ENCODE measurements around the gene NEDD8.
"Not testable (repeated sequence)": the region's sequence is repeated elsewhere in the genome, so short reads cannot be mapped to it uniquely, and the experiment has no call there.

Gene NEDD8

DNA sequence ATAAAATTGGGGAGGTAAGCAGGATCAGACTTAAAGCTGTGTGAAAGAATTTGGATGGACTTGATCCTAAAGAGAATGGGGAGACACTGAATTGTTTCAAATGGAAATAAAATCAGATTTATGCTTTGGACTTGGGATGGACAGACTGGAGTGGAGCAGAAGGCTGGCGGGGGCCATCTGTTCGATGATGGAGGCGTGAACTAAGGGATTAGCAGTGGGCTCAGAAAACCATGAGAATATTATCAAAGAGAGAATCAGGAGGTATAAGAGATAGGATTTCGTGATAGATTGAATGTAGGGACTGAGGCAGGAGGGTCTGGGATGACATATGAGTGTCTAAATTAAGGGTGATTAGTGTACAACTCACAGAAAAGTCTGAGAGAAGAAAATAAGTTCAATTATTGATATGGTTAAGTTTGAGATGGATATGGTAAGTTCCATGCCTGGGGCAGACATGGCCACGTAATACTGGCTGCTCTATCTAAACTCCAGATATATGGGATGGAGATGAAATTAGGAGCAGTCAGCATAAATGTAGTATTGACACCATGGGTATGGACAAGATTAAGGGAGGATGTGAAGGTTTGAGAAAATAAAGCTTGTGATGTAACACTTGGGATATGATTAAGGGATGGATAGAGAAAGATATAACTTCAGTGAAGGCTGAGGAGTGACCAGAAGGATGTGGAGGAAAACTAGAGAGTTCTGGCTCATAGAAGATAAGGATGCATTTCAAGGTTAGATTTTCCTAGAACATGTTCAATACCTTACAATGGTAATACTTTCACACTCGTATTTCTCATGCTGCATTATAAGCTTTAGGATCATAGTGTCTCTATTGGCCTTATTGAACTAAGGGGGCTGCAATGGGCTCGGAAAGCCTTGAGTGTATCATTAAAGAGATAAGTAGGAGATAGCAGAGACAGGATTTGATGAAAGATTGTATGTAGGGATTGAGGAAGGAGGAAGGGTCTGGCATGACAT lies 27.7 kb downstream of the NEDD8 start:
- ChIA-PET CTCF (no interaction called here), POLR2A (interaction anchor here (1.4 to 2.1 kb wide), 2 partner anchors 9 kb away, joined by 3 to 11 read pairs; partner anchors contain the start of genes CHMP4A and TM9SF1)
- TF ChIP-seq LEF1 (IDR thresholded peaks at IDR 0.05; ENCODE audit: borderline replicate concordance) (no peak), TARDBP (IDR thresholded peaks at IDR 0.05) (no peak), ELF4 (IDR thresholded peaks at IDR 0.05) (no peak)
- no peak for DNase-seq (ENCODE audit: extremely low spot score)

DNA sequence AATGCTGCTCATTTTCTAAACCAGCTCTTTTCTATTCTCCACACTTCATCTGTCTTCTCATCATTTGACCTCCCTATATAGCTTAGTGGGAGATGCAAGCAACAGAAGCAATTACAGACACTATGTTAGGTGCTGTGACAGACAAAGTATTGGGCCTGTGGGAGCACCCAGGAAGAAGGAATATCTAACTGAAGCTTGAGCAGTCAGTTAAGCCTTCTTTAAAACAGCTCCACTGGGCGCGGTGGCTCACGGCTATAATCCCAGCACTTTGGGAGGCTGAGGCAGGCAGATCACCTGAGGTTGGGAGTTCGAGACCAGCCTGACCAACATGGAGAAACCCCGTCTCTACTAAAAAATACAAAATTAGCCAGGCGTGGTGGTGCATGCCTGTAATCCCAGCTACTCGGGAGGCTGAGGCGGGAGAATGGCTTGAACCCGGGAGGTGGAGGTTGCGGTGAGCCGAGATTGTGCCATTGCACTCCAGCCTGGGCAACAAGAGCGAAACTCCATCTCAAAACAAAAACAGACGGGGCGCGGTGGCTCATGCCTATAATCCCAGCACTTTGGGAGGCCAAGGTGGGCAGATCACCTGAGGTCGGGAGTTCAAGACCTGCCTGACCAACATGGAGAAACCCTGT lies 28.8 kb downstream of the NEDD8 start:
- POLR2A ChIA-PET: interaction anchor here (1.4 to 2.1 kb wide), 2 partner anchors 8 to 10 kb away, joined by 3 to 11 read pairs; partner anchors contain the start of genes CHMP4A and TM9SF1
- CTCF ChIA-PET; DNase-seq (ENCODE audit: extremely low spot score): not testable (repeated sequence)

DNA sequence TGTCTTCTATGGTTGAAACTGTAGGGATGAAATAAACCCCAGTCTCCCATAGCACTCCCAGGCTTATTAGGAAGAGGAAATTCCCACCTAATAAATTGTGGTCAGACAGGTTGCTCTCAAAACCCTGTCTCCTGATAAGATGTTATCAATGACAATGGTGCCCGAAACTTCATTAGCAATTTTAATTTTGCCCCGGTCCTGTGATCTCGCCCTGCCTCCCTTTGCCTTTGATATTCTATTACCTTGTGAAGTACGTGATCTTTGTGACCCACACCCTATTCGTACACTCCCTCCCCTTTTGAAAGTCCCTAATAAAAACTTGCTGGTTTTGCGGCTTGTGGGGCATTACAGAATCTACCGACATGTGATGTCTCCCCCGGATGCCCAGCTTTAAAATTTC lies 29.6 kb downstream of the NEDD8 start:
- DNase-seq (ENCODE audit: extremely low spot score); CTCF ChIA-PET: not testable (repeated sequence)
- POLR2A ChIA-PET: interaction anchor here (2.1 kb wide), 1 partner anchor 11 kb away, joined by 11 read pairs; the partner anchor contains the start of gene CHMP4A

DNA sequence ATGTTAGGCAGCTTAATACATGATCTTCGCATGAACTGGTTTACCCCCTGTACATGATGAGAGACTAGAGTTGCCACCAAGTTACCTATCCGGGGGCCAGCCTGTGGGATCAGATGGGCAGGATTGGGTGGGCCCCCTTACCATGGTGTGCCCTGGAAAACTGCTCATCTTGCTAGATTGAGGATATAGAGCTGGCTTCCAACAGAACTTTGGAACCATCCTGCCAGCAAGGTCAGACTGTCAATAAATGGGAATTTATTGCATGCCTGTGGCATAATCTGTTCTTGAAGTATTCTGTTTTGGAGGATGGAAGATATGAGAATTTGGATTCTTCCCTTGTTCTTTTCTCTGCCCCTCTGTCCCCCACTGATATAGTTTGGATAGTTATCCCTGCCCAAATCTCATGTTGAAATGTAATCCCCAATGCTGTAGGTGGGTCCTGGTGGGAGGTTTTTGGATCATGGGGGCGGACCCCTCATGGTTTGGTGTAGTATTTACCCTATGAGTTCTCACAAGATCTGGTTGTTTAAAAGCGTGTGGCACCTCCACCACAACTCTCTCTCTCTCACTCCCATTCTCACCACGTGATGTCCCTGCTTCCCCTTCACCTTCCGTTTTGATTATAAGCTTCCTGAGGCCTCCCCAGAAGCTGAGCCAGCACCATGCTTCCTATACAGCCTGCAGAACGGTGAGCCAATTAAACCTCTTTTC lies 33.2 kb downstream of the NEDD8 start:
- ChIA-PET POLR2A (interaction anchor here (1.0 kb wide), 1 partner anchor 14 kb away, joined by 4 read pairs; the partner anchor contains the start of gene CHMP4A), CTCF (no interaction called here)
- TF ChIP-seq ZNF384 (IDR thresholded peaks at IDR 0.05) (0 out of 2 replicates have a peak, but pooled peaks have one; percentile 46), ARNT (IDR thresholded peaks at IDR 0.05) (no peak), NFRKB (IDR thresholded peaks at IDR 0.05) (no peak)
- TF ChIP-seq, protein P1, sequence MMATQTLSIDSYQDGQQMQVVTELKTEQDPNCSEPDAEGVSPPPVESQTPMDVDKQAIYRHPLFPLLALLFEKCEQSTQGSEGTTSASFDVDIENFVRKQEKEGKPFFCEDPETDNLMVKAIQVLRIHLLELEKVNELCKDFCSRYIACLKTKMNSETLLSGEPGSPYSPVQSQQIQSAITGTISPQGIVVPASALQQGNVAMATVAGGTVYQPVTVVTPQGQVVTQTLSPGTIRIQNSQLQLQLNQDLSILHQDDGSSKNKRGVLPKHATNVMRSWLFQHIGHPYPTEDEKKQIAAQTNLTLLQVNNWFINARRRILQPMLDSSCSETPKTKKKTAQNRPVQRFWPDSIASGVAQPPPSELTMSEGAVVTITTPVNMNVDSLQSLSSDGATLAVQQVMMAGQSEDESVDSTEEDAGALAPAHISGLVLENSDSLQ (IDR thresholded peaks at IDR 0.05): no peak
- DNase-seq (ENCODE audit: extremely low spot score): no peak

DNA sequence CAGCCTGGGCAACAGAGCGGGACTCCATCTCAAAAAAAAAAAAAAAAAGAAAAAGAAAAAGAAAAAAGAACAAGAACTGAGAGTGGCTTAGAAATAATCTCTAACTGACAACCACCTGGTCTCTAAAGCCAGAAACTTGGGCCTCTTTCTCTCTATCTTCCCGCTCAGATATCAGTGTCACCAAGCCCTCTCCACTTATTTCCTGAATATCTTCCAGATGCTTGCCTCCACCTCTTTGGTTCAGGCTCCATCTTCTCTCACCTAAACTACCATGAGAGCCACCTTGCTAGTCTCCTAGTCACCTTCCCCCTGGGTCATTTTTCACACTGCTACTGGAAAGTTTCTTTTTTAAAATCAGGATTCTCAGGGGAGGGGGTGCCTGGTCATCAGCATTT lies 35.1 kb downstream of the NEDD8 start:
- POLR2A ChIA-PET: interaction anchor here (1.6 to 2.6 kb wide), 3 partner anchors 17 to 74 kb away, joined by 5 to 33 read pairs (median 16); partner anchors contain the start of genes CHMP4A, PSME2, RABGGTA and RNF31

DNA sequence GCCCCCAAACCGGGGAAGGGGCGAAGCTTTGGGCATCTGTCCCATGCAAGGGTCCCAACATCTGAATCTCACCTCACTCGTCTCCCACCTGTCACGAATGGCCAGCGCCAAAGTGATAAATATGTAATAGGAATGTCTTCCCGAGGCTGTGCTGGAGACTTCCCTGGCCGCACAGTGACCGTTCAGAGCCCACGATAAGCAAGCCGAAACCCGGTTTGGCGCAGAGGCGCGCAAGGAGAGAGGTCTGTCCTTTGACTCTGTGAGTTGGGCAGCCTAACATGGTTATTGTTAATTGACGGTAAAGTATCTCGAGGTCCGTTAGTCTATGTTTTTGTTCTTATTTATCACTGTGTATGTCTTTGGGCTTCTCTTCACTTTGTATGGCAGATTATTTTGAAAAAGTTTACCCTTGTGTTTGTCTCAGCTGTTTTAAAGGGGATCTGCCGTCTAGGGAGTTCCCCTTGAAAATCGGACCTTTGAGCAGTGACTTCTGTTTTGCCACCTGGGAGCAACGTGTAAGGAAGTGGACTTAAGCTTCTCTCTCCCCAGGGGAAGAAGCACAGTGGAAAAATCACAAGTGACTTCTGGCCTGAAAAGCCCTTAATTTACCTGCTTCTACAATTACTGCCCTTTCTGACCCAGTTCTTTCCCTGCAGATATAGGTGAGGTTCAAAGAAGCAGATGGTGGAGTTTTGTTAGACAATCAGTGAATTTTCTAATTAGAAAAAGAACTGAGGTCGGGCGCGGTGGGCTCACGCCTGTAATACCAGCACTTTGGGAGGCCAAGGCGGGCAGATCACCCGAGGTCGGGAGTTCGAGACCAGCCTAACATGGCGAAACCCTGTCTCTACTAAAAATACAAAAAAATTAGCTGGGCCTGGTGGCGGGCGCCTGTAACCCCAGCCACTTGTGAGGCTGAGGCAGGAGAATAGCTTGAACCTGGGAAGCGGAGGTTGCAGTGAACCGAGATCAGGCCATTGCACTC lies 35.8 kb downstream of the NEDD8 start:
- CTCF ChIA-PET: interaction anchor here (0.9 to 1.0 kb wide), 2 partner anchors 36 to 100 kb away, joined by 3 to 4 read pairs; partner anchors contain the start of gene IRF9
- no peak for TF ChIP-seq FOXM1 (IDR thresholded peaks at IDR 0.05; ENCODE audit: borderline replicate concordance)
- no peak for TF ChIP-seq TARDBP (IDR thresholded peaks at IDR 0.05)
- TF ChIP-seq, protein P1 (IDR thresholded peaks at IDR 0.05): no peak
- TF ChIP-seq FOXA1 (IDR thresholded peaks at IDR 0.05): no peak
- no peak for TF ChIP-seq ZNF384 (IDR thresholded peaks at IDR 0.05)
- no peak for TF ChIP-seq ARNT (IDR thresholded peaks at IDR 0.05)
- TF ChIP-seq BHLHE40 (IDR thresholded peaks at IDR 0.05; ENCODE audit: borderline replicate concordance): no peak
- TF ChIP-seq L3MBTL2 (conservative IDR thresholded peaks at IDR 0.05): no peak
- no peak for TF ChIP-seq SP1 (IDR thresholded peaks at IDR 0.05)
- TF ChIP-seq NFRKB (IDR thresholded peaks at IDR 0.05): no peak
- POLR2A ChIA-PET: interaction anchor here (0.7 to 2.6 kb wide), 25 partner anchors 8 to 245 kb away, joined by 3 to 33 read pairs (median 6); partner anchors contain the start of genes CARMIL3, CHMP4A, DCAF11 and EMC9
- peak; percentile 30 for DNase-seq (ENCODE audit: extremely low spot score)

More for the DNA sequence above, 35.1 kb downstream of the NEDD8 start:
- TF ChIP-seq FOXM1 (IDR thresholded peaks at IDR 0.05; ENCODE audit: borderline replicate concordance) (no peak), ELF4 (IDR thresholded peaks at IDR 0.05) (no peak), FOXK2 (IDR thresholded peaks at IDR 0.05) (no peak), ZNF384 (IDR thresholded peaks at IDR 0.05) (no peak), BHLHE40 (IDR thresholded peaks at IDR 0.05; ENCODE audit: borderline replicate concordance) (no peak), ARNT (IDR thresholded peaks at IDR 0.05) (no peak), TARDBP (IDR thresholded peaks at IDR 0.05) (no peak), NFRKB (IDR thresholded peaks at IDR 0.05) (no peak), CTBP1 (IDR thresholded peaks at IDR 0.05; ENCODE audit: borderline replicate concordance) (no peak), SP1 (IDR thresholded peaks at IDR 0.05) (no peak), LEF1 (IDR thresholded peaks at IDR 0.05; ENCODE audit: borderline replicate concordance) (no peak), SUZ12 (IDR thresholded peaks at IDR 0.05) (no peak), FOXA1 (IDR thresholded peaks at IDR 0.05) (no peak), L3MBTL2 (conservative IDR thresholded peaks at IDR 0.05) (no peak), HDGF (IDR thresholded peaks at IDR 0.05; ENCODE audit: borderline replicate concordance) (no peak)
- TF ChIP-seq, protein P1 (IDR thresholded peaks at IDR 0.05): no peak
- CTCF ChIA-PET: no interaction called here
- no peak for DNase-seq (ENCODE audit: extremely low spot score)
